HG03045 (cell line): ENCODE data around the gene MRPS6.

Experiments
- ATAC-seq: cut with Tn5 transposase; IDR thresholded peaks from one replicate; pipeline ENCODE4 v1.9.1; 2021; ENCODE audit warnings: mild to moderate bottlenecking, moderate library complexity; ENCODE audit not compliant: unreplicated experiment

The MRPS6 gene

DNA sequence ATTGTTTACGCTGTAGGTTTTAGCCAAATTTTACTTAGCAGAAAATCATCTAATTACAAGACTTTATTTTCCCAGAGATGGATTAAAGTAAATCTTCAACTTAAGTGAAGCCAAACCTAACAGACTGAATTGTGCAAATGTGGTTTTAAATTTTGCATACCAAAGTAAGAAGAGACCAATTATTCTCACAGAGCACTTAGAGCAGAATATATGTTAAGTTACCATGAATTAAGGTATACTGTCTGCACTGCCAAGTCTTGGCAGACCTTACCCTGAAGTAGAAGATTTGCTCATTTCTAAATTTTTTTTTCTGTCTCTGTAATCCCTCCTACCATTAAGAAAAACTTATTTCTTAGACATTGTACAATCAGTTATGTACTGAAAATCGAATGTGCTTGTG is 24.1 kb downstream of the MRPS6 start:
- no peak for ATAC-seq

DNA sequence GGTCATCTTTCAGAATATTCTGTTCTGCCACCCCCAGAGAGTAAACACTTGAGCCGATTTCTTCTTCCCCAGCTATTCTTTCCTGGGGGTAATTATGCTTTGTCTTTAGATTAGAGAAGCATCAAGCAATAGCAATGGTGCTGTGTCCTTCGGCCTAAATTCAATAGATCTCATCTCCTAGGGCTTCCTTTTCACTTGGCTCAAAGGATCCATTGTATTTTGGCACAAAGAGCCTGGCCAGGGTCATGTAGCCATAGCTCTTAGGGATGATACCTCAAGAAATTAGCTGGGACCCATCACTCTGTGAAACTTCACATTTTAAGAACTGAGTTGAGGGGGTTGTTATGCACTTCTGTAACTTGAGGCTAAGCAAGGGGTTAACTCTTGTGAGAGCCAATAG is 27.0 kb downstream of the MRPS6 start:
- no peak for ATAC-seq

DNA sequence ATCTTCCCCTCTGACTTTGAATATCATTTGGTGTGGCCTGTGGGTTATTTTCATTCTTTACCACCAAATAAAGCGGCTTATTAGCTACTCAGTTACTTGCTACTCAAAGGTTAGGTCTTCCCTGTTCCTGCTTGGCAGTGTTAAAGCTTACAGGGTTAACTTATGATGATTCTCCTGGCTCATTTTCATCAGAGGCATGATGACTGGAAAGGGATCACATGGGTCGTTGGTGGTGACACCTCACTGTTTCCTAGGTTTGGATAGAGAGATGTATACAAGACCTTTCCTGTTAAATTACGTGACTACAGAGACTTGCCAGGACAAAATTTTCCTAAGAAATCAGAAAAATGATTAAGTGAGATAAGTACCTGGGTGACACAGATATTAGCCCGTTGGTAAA is 27.4 kb downstream of the MRPS6 start:
- no peak for ATAC-seq

DNA sequence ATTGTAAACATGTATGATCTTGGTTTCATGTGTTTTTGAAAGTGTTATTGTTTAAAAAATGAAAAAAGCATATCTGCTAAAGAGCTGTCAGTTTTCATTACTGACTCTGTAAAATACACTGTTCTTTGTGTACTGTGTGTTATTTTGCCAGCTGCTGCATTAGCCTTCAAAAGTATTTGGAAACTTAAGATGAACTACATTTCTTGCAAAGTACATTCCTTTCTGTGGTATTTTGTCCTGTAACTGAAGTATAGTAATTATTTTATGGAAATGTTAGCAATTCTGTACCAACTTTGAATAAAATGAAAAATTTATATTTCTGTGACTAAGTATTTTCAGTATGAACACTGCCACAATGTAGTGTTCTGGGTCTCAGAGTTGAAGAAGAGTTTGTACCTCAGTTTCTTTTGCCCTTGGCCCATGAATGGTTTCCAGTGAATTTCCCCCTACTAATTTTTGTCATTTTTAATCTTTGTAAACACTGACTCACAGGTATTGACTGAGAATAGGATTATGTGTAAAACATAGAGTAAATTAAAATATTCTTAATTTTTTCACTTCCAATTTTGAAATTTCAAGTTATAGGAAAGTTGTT is 32.7 kb downstream of the MRPS6 start:
- no peak for ATAC-seq

DNA sequence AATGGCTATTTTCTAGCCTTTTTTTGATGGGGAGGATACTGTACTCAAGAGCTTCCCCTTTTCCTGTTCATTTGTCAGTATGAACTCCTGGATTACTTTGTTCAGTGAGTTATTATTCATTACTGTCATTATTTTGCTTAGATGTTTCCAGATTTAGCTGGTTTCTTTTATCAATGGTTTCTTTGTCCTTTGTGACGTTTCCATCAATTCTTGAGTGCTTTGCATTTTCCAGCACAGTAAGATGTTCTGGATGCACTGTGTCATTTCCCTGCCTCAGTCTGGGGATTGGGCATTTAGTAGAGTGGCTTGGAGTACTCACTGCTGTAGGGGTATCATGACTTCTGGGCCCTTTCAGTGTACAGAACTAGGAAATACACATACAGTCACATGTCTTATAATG is 34.2 kb downstream of the MRPS6 start:
- ATAC-seq, result no peak

DNA sequence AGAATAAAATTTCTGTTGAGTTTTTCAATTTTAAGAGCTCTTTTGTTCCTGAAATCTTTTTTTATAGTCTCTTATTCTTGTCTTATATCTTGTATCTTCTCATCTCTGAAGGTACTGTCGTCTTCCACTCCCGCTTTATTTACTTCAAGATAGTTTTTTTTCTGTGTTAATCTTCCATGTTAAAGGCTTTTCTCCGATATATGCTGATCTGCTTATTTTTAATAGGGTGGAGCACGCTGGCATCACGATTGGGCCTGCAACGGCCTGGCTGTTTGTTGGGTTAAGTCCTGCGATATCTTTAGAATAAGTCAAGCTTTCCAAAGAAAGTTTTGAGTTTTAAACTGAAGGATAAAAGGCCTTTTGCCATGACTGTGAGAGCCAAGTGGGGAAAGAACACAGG is 35.7 kb downstream of the MRPS6 start:
- no peak for ATAC-seq

DNA sequence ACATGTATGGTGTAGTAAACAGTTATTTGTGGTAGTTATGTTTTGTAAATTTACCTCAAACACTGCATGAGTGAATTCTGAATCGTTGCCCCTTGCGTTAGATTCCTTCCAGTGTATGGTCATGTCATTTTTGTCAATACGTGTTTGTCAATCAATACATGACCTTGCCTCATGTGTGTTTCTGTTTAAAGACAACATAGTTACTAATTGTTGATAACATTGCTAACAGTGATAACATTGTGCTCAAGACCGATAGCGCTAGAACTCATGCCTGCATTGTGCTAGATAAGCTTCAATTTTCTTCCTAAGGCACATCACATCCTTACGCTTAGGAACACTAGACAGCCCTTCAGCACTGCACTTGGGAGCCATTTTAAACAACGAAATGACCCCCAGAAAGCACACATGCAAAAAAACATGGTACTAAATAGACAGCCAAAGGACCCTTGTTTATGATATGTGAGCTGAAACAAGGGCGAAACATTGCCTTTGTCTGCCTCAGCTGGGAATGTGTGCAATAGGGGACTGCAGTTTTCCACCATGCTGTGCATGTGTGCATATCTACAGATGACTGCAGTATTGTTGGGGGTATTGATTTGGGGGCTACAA is 37.3 kb downstream of the MRPS6 start:
- ATAC-seq, result no peak

DNA sequence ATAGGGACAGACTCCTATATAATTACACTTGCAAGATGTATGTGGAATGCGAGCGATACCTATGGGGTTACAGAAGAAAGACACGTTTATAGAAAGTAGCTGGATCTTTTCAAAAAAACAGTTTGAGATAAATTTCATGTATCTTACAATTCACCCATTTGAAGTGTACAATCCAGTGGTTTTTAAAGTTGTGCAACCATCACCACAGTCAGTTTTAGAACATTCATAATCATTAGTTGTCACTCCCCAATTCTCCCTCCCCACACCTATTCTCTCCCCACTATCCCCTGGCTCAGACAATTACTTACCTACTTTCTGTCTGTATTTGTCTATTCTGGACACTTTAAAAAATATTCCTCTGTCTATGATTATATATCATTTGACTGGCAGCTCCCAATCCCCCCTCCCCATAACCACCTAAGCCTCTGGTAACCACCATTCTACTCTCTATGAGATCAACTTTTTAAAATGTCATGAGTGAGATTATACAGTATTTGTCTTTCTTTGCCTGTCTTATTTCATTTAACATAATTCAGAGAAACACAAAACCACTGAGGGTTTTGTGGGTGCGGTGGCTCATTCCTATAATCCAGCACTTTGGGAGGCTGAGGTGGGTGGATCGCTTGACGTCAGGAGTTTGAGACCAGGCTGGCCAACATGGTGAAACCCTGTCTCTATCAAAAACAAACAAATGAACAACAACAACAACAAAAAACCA is 39.1 kb downstream of the MRPS6 start:
- ATAC-seq, result no peak

DNA sequence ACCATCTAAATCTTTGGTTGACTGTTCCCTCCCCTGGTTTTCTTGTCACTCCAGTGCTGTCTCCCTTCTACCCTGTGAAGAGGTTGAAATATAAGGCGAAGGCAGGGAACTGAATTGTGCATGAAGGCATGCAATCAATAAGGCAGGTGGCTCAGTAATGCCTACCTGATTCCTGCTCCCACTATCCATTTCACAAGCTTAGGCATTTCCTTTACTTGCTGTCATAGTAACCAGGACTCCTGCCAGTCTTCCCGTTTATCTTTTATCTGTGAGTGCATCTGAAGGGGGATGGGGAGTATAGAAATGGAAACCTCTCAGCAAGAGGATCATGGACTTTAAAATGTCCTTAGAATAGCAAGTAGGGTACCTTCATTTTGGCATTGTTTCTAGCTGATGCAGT is 40.5 kb downstream of the MRPS6 start:
- ATAC-seq, result no peak

DNA sequence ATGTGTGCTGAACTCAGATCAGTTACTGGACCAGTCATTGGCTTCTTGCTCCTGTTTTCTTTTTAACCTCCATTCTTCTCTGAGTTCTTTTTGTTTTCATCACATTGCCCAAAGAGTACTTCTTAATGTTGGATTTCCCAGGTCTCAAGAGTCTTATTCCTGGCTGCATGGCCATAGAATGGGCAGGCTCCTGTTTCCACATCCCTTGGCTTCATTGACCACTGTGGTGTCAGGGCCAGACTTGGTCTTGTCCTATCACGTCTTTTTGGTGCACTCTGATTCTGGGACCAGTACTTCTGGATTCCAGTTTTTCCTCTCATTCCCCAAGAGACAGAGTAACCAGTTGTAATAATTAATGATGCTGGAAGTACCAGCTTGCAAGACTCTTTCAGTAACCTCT is 41.8 kb downstream of the MRPS6 start:
- no peak for ATAC-seq

DNA sequence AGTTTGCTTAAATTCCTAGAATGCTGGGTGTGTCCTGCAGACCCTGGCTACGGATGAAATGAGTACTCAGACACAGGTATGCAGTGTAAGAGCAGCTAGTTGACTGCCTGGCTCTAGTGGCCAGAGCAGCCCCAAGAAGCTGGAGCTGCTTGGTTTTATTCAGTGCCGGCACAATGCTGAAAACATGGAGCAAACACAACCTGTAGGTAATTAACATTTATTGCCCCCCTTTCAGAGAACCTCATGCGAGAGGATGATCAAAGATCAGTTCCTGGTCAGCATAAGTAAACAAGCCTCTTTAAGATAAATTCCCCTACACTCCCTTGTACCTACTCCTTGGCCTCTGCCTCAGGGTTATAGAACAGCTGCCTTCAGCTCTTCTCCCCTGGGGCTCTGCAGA is 43.2 kb downstream of the MRPS6 start:
- no peak for ATAC-seq

DNA sequence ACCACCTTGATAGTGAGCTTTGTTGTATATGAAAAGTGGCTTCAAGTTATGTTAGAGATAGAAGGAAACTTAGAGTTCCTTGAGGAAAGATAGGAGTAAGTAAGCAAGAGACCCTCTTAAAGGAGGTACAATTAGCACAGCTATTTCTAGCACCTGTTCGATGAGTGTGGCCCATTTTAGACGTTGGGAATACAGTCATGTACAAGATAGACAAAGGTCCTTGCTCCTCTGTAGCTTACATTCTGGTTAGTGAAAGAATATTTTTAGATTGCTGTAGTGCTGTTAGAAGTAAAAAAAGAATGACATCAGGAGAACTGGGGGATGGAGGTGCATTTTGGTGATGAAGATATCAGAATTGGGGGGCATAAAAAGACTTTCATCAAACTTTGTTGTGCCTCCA is 47.5 kb downstream of the MRPS6 start:
- ATAC-seq, result no peak

DNA sequence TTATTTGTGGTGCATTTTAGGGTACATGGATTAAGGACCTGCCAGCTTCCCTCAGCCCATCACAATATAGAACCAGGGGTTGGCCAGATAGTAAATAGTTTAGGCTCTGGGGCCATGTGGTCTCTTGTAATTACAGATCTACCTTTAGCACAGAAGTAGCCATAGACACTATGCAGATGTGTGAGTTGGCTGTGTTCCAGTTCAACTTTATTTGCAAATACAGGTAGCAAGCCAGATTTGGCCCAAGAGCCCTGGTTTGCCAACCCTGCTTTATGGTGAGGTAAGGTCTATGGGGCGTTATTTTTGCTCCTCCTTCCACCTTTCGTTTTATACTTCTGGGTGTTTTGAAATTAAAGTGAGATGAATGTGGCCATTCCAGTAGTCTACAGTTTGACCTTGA is 48.7 kb downstream of the MRPS6 start:
- ATAC-seq, result no peak

DNA sequence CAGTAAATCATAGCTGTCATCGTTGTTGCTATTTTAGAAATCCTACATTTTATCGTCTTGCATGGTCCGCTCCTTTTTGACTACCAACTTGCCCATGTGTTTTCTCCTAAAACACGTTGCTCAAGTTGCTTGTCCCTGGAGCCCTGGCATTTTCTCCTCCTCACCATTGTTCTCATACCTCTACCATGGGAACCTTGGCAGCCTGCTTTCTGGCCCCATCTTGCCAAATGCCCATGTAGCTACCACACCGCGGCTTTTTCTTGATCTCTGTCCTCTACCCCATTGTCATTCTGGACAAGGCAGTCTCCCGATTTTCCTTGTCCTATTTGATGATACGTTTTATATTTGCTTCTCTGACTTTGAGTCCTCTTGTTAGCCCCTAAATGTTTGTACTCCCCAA is 50.2 kb downstream of the MRPS6 start:
- no peak for ATAC-seq

DNA sequence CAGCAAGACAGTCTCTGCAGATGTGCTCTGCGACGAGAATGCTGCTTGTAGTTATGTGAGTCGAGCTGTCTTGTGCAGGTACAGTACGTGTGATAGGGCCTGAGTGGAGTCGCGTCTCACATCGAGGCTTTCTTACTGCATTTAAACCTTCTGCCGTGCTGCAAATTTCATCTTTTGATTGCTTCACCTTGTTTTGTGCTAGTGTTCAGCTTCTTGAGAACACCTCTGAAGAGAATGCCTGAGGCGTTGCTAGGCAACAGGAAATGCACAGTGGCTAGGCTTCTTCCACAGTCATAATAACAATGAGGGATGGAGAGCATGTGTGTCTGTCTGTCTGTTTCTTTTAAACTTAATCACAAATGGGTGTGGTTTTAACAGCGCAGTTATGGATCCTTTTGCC is 52.9 kb downstream of the MRPS6 start:
- ATAC-seq, result no peak

DNA sequence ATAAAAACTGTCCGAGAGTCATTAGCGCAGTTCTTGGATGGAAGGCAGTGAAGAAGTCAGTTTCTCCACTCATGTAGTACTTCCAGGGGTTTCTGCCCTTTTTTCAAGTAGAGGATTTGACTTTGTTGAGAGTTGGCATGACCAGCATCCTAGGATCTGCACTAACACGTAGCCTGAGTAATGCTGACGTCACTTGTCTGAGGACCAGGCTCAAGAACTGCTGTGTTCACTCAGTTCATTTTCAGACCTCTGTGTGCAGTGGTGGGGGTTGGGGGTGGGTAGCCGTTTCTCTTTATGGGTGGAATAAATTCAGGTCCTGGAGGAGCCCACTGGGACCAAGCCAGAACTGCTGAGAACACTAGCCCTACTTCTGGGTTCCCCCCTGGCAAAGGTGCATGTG is 53.3 kb downstream of the MRPS6 start:
- ATAC-seq, result no peak

DNA sequence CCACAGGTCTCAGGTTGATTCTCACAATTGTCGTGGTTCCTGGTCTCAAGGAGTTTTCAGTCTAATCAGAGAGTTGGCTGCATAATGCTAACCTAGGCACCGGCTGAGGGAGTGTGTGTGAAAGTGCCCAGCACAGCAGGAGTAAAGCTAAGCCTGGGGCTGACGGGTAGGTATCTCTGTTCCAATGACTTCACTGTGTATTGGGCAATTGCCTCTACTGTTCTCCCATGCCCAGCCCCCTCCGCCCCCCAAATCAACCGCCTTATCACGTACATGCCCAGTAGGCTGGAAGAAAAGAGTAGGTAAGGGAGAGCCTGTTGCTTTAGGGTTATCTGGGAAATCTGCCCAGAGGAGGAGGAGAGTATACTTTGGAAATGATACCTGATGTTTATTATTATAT is 54.7 kb downstream of the MRPS6 start:
- ATAC-seq, result no peak

DNA sequence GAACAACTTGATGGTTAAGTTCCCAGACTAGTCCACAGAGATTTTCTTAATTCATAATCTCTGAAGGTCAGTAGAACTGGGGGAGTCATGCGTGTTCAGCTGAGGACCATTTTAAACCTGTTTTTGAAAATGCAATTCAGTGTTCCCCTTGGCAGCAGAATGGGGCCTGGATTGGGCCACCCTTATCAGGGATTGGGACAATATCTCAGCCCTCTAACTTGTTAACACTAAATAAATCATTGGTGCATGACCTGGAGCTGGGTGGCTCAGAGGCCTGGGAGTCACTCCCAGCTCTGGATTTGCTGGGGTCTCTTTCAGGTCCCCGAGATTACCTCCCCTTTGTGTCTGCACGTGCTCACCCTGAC is 55.3 kb downstream of the MRPS6 start:
- no peak for ATAC-seq

DNA sequence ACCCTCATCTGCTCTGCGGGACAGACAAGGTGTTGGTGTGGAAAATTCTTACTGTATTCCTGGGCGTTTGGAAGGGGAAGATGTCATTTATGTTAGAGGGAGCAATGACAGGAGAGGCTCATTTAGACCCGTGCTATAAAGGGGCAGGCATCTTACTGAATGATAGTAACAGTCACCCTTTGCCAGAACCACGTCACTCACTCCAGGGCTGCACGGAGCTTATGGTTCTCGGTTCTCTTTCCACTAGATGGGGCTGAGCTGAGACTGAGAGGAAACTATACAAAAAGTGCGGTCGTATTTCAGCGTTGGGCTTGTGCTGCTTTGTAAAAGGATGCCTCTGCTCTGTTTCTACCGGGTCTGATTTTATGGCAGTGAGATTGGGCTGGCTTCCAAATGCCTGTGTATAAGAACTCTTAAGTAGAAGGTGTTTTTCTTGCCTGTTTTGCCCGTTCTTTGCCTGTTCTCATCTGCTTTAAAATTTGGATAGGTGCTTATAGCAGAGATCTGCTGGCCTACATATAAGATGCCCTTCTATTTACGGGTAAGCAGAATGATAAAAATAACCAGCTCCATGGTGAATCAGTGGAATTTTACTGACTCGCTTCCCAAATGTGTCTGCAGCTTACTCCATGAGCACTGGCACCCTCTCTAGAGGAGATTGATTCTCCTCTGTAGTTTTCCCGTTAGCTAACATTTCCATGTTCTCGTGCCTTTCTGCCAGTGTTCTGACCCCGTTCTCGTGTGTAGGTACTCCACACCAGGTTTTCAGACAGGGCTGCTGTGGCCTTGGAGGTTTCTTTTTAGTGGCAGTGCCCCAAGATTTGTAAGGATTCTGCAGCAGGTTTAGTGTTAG is 55.9 kb downstream of the MRPS6 start:
- ATAC-seq, result no peak

DNA sequence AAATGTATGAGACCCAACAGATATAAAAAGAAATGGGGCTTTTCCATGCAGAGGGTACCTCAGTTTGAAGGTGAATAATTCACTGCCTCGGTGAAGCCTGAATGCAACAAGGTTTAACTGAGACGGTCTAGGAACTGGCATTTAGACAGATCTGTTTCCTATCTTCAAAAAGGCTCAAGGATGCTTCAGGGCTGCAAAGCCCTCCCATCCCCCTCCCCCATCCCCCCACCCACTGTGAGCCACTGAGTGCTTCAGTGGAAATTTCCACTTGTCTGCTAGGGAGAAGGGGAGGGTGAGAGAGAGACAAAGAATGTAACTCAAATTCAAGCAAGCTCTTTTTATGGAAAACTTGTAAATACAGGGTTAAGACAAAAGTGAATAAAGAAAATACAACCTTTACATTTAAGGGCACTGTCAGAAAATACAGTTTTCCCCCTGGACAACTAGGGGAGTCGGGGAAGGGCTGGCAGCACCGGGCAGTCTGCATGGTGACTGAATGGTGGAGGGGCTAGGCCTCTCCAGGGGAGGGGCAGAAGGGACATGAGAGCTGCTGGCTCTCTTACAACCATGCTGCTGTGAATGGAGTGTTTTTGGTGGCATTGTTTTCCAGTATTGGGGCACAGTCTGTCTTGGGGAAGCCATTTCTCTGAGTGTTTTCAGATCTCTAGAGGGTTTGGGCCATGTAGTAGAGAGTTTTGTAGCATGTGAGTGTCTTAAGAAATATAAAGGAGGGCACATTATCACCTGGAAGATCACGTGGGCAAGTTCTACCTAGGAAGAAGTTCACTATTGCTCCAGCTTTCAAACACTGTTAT is 56.7 kb downstream of the MRPS6 start:
- ATAC-seq, result no peak

DNA sequence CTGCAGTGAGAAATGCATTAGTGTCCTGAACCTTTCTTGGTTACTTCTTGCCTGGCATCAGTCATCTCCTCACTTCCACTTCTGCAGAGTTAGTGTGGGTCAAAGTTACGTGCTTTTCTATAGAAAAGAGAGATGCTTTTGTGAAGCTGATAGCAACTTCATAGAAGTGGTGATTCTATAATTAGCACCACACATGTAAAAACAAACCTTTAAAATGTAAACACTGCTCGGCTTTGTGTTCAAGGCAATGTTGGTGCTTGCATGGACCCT is 57.3 kb downstream of the MRPS6 start:
- ATAC-seq, result no peak
